HG02885 (cell line): ENCODE results near the gene EML1.

Experiments
- ATAC-seq: cut with Tn5 transposase; IDR thresholded peaks from one replicate; pipeline ENCODE4 v1.9.1; 2021; ENCODE audit warnings: mild to moderate bottlenecking; ENCODE audit not compliant: unreplicated experiment, poor library complexity

EML1 gene

DNA sequence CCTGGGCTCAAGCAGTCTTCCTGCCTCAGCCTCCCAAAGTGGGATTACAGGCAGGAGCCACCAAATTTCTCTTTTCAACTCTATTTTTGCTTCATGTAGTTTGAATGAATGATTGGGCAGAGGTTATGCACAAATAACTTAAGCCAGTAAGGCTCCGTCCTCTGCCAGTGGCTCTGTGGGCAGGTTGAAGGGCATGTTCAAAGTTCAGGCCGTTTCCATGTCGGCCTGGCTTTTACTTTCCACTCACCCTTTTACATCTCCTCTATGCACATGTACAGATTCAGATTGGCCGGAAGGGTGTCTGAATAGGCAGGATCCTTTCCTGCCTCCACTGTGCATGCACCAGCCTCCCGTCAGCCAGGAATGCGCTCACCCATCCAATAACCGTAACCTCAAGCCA is 132.3 kb downstream of the EML1 start:
- ATAC-seq, result no peak

DNA sequence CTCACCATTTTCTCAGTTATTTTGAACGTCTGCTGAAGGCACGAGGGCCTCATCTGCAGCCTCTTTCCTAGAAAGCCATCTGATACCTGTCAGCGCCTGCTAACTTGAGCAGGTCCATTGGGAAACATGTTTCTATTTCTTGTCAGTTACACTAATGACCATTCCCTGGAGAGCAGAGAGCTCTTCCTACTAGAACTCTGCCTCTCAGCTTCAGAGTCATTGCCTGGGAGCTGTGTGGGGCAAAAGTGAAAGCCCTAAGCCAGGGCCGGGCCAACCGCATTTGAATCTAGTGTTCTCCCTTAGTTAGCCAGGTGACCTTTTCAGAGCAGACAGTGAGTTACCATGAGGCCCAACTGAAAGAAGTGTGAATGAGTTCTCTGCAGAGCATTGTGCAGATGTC is 135.8 kb downstream of the EML1 start:
- ATAC-seq, result no peak

- ATAC-seq, result no peak
These were observed 136.4 kb downstream of the EML1 start for GRCh38 chr14:99929601-99930000.

DNA sequence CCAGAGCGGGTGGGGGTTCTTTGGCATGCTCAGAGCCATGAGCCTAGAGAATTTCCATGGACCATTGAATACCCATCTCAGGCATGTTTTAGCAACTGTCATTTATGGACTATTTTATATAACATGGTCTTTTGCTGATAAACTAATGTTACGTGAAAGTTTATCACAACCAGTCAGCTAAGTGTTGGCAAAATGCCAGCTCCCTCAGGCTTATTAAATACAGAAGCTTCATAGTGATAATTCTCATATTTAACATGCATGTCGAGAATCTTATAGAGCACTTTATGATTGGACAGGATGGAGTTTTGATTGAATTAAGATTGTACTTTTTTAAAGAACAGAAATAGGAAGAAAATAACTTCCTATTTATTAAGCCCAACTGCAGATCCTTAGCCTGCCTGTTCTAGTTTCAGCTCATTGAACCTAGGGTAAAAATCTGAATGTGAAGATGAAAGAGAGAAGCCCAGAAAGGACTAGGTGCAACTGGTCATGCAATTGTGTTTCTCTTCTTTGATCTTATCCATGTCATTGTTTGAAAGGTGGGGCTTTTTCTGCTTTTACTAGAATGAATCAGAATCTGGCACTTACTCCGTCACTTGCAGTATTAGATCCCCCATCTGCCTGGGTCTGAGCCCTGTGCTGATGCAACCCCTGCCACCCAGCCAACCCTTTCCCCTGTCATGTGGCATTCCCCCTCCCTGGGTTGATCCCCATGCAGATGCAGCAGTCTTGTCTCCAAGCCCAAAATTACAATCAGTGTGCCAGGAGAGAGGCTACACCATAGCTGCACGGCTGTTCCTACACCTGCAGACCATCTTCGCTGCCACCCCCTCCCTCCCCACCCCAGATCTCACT is 137.4 kb downstream of the EML1 start:
- ATAC-seq, result peak; percentile 91

GRCh38 chr14:99931308-99931707 is 138.1 kb downstream of the EML1 start:
- no peak for ATAC-seq

GRCh38 chr14:99936056-99936455 is 142.8 kb downstream of the EML1 start:
- ATAC-seq, result no peak

- ATAC-seq, result peak; percentile 84
These were observed 143.7 kb downstream of the EML1 start for GRCh38 chr14:99936738-99937474.

GRCh38 chr14:99937475-99938244 is 144.4 kb downstream of the EML1 start:
- peak; percentile 36 for ATAC-seq

DNA sequence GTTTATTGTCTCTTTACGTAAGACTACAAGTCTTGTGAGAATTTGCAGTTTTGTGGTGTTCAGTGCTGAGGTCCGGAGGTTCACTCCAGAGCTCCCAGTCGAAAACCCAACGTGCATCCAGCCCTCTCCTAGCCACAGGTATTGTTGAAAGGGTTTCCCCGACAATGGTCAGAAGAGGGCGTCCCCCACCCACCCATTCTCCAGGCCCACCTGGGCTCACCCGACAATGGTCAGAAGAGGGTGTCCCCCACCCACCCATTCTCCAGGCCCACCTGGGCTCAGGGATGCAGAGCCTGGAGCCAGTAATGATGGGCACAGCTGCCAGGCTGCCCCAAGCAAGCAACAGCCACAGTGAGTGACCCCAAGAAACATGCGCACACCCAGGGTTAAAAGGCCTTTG is 145.2 kb downstream of the EML1 start:
- ATAC-seq, result no peak

- ATAC-seq, result no peak
These were observed 145.7 kb downstream of the EML1 start for GRCh38 chr14:99938896-99939295.

DNA sequence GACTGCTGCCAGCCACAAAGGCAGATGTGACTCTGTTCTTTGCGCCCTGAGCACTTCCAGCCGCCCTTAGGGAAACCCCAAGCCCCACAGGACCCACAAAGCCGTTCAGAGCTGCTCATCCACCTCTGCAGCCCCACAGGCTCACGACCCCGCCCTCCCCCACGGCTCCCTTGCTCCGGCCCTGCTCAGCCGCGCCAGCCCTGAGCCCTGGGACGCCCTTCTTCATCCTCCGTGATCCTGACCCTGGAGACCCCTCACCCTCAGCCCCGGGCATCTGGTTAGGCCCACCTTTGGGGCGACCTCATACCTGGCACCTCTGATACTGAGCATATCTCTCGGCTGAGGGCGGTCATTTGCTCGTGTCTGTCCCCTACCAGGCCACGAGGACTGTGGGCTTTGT is 146.2 kb downstream of the EML1 start:
- ATAC-seq, result no peak

DNA sequence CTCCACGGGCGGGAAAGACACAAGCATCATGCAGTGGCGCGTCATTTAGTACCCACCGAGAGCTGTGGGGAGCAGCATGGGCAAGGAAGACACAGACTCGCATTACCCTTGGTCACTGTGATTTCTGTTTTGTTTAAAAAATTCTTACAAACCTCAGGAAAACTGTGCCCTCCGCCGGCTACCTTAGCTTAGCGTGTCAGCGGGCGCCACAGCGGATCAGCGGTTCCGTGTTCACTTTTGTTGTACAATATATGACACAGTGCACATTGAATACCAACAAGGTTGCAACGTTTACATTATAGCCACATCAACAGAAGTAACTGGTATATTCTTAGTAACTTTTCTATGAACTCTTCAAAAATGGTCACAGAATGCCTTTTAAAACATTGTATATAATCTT is 146.9 kb downstream of the EML1 start:
- ATAC-seq, result no peak

- ATAC-seq, result no peak
These were observed 148.0 kb downstream of the EML1 start for GRCh38 chr14:99941211-99941610.

DNA sequence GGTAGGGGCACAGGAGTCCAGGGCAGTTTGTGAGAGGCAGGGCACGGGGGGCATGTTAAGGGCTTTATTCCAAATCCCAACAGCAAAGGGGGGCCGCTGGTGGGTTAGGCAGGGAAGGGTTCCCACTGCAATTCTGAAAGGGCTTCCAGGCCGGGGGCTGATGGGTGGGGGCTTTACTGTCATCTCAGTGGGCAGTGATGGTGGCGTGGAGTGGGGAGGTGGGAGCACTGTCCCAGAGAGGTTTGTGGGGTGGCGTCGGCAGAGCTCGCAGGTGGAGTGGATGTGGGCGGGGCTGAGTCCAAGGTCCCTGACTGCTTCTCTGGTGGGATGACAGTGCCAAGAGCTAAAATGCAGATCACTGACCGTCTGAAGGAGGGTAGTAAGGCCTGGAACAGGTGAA is 150.4 kb downstream of the EML1 start:
- no peak for ATAC-seq

DNA sequence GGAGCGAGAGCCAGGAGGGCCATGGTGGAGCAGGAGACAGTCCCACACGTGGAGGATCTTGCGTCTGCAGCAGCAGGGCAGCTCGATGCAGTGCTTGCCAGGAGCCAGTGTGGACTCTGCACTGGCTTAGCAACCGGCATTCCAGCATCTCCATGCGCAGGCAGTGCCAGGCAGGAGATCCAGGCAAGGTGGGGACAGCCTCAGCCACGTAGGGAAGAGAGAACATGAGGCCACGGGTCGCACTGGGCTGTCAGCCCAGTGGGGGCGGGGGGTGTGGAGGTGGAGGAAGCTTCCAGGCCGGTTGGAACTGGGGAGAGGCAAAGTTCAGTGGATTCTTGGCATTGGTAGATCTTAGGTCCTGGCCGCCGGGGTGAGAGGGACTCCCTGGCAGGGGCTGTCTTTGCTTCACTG is 151.0 kb downstream of the EML1 start:
- no peak for ATAC-seq

GRCh38 chr14:99945732-99946651 is 152.8 kb downstream of the EML1 start:
- ATAC-seq, result peak; percentile 73

DNA sequence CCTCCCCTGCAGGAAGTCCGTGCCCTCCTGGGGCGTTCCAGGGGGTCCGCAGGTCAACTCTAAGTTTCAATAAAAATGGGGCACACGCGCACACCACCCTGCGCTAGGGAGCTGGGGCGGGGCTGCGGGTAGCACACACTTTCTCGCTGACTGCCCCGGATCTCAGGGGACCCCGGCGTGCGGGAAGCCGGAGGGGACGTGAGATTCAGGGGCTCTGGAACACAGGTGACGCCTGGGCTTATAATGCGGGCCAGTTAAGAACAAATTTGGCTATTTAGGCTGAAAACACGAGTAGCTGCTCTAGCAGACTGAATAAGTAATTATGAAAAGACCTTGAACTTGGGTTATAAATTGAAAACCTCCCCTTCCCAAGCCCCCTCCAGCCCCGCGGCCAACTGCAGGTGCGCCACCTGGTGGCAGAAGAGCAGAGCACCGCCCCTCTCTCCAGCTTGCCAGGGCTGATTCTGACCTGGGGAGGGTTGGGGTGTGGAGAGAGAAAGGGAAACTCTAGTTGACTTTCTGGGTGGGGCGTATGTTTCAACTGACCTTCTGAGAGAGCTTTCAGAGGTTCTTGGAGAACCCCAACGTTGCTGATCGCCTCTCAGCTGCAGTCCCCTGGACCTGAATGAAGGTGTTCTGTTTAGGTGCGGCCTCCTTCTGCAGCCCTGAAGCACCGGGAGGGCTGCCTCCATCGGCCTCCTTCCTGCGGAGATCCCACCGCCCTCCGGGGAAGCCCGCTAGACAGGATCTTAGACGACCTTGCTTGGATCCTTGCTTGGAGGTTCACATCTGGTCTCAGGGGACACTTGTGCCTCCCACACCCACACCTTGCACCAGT is 153.7 kb downstream of the EML1 start:
- ATAC-seq, result peak; percentile 74

GRCh38 chr14:99947695-99948094 is 154.5 kb downstream of the EML1 start:
- ATAC-seq, result no peak
